Transverse colon (tissue), 1 donor: Measurements from ENCODE around the gene IGFLR1.

Source experiments
- EP300 ChIP-seq: sonication (generic); formaldehyde crosslinking; IDR thresholded peaks from one replicate; pipeline ENCODE4 v1.6.1; 2017; ENCODE audit warnings: antibody characterized with exemption, low read depth
- POLR2A ChIP-seq: fragments of 450-650 bp; IDR thresholded peaks from one replicate; pipeline ENCODE4 v1.6.1; 2016; ENCODE audit warnings: antibody characterized with exemption, mild to moderate bottlenecking, moderate library complexity

DNA sequence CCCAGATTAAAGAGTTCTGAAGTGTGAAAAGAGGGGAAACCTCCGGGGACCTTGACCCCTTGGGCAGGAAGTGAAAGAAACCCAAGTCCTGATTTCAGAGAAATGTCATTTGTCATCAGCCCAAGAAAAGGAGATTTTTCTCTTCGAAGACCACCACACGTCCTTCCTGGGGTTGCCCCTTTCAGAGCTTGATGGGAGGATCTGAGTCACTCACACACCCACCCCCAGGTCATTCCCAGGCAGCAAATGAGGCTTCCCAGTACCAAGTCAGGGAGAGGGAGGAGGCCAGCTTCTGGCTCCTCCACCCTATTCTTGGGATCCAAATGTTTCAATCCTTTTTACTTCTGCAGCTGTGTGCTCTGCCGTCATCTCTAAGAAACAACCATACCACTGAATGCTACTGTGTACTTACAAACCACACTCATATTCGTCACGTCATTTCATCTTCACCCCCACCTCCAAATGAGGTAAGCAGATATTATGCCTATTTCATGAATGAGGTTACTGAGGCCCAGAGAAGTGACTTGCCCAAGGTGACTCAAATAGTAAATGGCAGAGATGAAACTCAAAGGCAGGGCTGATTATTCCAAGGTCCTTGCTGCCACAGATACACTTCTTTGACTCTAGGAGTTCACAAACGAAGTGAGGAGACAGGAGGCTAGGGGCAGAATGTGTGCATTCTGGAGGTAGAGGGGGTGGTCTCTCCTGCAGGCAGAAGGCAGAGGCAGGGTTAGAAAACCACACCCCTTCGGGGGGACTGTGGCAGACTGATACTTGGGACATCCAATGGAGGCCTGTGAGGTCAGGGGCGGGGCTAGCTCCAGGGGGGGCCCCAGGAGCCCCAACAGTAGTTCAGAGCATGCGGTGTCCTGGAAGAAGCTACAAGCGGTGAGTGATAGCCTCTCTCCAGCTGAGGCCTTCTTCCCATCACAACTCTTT is 29.4 kb downstream of the IGFLR1 start:
- TF ChIP-seq POLR2A = no peak
- no peak for TF ChIP-seq EP300
